T-helper 1 cell treated with Interleukin-12 subunit alpha and Interleukin-12 subunit beta and Interleukin-4 antibody, amounts not matched to agents 30 ng/mL and 1 ng/mL, for 36 hours (primary cell): Measurements from ENCODE around the gene DOCK4. TPM values are rescaled to one million over a fixed set of nuclear protein-coding genes. Genes with fewer than 3 reads are reported as not detected.

Source experiments
- intact Hi-C: fragments of 100-400 bp; cut with micrococcal nuclease; formaldehyde crosslinking; loops from one replicate; pipeline ENCODE4 v1.15.1; 2024
- total RNA-seq: library from RNA; stranded (reverse); gene quantifications from 2 replicates; pipeline ENCODE4 v1.2.3, GENCODE V29; 2022

The DOCK4 gene
- total RNA-seq, 1 donor from 2014 or later = 0.27 TPM

DNA sequence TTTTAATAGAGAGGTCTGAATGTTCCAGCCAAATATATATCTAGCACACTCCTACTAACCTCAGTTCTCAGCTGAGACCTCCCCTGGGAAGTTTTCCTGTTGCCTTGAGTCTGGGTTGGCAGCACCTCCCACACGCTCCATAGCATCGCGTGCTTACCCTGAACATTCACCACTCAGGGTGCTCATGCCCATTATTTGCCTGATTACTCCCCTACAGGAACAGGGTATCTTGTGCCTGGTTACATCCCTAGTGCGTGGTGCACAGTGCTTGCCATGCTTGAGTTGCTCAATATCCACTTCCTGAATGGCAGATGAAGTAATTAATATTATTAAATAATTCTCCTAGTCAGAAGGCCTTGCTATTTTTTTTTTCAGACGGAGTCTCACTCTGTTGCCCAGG lies 374.0 kb downstream of the DOCK4 start:
- intact Hi-C loops = no loop called here

DNA sequence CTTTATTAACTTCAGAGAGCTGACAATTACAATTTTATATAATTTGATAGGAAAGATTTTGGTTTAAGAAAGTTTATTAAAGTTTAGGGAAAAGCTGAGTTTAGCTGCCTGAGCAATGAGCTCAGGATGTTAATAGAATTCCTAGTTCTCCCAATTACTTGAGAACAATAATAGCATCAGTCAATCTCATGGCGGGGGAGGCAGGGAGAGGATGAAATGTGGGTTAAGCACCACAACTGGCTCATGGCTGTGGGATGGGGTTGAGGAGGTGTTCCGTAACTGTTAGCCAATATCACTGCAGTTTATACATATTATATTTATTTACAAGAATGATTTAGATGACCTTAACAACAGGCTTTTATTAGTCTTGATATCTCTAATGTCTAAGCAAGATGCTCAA lies 377.0 kb downstream of the DOCK4 start:
- intact Hi-C loops = no loop called here

DNA sequence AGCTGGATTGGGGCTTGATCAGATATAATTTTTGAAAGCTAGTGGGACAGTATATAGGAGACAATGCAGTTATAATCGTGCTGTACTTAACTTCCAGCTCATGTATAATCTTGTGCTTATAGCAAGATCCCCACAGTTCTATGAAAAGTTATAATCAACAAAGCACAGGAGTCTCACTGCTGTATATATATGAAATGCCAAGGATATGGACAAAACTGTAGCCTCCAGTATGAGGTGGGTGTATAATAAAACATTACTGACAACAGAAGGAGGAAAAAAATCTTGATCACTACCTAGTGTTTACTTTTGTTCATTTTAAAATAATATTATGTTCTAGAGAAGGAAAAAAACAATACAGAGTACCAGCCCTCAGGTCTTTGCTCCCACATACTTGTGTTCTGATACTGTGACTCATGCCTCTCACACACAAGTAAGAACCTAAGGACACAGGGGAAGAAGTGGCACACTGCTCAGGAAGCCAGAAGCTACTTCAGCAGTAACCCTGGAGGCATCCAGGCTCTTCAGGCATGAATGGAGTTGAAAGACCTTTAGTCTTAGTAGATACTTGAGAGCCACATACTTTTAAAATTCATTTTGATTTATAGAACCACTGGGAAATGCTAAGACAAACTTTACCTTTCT lies 378.2 kb downstream of the DOCK4 start:
- intact Hi-C loops = no loop called here

DNA sequence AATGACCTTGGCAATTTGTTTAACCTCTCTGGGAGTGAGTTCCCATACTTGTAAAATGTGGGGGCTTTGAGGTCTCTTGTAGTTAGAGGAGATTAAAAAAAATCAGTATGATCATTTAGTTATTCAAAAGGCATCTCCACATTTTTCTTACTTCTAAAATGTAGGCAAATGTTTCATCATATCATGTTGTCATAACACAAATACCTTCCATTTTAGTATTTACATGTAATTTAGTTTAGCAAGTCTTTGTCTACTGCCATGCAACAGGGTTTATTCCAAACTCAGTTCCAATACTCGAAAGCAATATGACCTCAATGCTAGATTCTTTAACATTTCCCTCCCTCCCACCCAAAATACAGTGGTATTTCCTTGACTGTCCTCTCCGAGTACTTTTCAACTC lies 381.2 kb downstream of the DOCK4 start:
- intact Hi-C loops = no loop called here

DNA sequence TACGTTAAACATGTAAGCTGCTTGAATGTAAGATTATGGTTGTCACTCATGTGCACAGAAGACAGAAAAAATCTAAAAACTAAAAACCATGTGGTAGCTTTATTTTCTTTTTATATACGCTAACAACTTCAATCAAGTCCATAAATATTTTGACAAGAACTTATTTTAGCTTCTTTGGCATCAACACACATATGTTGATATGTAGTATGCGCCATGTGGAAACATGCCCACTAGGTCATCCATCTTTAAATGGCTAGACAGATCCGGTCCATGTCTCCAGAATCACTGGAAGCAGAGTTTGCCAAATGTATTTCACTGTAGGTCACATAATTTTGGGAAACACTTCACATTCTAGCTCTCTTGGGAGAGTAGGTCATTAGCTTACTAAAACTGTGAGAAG lies 382.4 kb downstream of the DOCK4 start:
- intact Hi-C loops = no loop called here

DNA sequence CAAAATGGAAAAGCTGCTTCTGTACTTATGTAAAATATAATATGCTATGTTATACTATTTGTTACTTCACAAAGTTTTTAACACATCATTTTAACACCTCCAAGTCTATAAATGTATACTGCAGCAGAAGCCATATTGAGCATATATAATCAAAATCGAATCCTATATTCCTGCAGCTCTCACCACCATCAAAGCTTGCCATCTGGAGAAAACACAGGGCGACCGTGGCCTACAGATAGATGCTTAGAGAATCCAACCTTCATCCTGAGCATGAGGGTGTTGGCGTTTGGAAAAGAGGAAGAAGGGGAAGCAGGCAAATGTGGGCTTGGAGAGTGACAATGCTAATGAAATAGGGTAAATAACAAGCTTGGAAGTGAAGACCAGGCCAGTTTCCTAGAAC lies 385.2 kb downstream of the DOCK4 start:
- intact Hi-C loops = no loop called here

DNA sequence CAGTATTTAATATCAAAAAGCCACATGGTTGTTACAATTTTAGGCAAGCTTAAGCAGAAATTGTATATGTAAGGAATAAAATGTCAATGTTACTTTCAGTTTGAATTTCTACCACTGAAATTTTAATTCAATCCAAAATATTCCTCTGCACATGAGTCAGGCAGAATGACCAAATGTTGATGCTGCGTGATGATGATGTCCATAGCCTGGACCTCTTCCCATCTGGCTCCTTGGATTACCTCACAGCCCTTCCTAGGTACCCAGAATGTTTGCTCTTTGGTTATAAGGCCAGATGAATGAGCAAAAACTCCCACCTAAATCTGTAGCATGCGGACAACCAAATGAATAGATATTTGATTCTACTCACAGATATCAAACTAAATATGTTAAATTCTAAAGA lies 385.6 kb downstream of the DOCK4 start:
- intact Hi-C loops = no loop called here

DNA sequence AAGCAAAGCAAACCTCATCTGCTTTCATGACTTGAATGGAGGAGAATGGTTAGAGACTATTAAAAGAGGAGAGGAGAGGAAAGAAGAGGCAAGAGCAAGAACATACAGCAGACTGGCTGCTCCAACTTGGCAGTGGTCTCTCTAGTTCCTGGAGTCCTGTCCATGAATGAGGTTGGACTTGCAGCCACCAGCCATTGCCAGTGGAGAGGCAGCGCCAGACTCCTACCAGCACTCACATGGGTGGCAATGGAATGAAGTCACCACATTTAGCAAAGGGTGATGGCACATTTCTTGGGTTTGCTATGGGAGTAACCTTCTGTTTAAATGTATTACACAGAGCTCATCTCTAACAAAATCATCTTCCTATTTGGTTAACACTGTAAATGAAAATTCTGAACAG lies 386.1 kb downstream of the DOCK4 start:
- intact Hi-C loops = no loop called here

DNA sequence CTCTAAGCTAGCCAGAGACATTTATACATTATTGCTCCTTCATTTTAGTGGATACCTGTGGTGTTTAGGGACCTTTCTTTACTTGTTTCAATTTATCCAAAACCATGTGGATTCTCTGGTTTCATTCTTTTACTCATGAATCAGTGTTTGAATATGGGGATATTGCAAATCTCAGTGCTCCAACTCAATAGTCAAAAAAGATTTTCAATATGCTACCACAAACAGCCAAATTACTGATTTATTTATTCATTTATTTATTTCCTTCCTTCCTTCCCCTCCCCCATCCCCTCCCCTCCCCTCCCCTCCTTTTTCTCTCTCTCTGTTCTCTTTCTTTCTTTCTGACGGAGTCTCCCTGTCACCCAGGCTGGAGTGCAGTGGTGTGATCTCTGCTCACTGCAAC lies 390.8 kb downstream of the DOCK4 start:
- intact Hi-C loops = loop anchor here (5.0 kb wide), 1 partner anchor 1337 kb away; no protein-coding TSS in a partner anchor

DNA sequence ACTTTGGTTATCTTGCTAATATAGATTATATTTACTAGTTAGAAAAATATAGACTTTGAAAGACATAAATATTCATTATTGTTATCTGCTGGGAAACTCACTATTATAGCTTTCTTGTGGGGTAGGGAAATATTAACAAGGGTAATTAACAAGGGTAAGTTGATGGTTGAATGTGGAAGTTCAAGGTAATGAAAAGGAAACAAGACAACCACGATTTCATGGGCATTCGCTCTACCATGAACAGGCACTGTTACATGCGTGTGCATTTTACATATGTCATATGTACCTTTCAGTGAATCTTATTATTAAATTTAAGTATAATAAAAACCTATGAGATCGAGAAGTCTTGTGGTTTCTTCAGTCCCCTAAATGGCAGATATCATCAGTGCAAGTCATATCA lies 392.9 kb downstream of the DOCK4 start:
- intact Hi-C loops = no loop called here

DNA sequence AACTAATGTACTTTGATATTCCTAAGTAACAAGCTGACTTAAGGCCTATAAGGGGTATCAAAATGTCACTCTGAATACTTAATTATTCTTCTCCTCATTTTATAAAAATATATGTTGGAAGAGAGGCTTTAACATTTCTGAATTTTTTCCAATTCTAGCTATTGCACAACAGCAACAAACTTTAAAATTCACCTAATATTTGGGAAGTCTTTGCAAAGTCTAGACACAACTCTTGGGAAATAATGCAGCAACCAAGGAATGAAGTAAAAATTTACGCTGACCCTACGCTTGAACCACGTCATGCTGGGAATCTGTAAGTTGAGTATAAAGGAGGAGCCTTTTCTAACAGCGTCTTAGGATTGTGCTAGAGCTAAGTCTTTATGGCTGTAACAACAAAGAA lies 400.0 kb downstream of the DOCK4 start:
- intact Hi-C loops = no loop called here

DNA sequence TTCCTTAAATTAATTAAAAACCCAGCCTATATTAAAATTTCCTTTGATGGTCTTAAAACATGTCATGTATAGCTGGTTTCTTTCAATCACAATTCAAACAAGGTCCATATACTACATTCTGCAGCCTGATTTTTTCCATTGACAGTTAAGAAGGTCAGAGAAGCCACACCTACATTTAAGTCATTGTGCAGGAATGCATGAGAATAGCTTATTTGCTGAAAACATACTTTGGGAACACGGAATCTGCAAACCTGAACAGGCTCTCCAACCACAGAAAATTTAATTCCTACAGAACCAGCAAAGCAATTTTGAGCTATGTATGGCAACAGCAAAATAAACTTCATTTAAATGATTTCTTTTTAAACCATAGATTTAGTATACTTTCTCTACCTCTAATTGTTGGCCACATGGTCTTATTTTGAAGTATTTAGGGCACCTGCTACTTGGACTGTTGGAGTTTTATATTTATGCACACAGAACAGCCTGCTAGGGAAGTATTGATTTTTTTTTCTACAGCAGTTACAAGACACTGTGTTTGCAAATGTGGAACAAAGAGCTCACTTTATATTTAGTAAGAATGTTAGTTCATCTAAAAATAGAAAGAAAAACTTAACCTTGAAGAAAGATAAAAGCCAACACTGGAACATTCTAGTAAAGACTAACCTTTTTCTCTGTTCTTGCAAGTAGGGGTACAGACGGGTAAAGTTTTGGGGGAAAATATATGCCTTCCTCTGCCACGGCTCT lies 403.0 kb downstream of the DOCK4 start:
- intact Hi-C loops = no loop called here

DNA sequence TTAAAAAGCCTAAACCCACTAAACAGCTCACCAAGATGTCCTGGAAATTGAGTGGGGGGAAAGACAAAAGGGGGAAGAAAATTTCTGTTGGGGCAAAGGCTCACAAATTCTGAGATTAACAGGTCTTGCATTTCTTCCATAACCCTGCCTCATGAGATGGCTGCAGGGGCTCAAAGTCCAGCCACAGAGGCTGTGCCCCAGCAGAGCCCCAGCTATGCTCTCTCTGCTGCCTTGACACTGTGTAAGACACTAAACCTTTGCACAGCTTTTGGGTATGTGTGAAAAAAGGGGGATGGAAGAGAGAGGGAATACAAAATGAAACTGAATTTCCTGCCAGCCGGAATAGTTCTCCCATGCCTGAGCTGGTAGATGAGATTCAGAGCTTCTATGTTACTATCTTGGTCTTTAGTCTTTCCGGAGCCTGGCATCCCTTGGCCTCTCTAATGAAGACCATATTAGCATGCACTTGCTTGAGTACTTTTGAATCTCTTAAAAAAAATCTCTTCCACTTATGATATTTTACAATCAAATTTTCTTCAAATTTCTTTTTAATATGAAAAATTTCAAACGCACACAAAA lies 403.9 kb downstream of the DOCK4 start:
- intact Hi-C loops = no loop called here

DNA sequence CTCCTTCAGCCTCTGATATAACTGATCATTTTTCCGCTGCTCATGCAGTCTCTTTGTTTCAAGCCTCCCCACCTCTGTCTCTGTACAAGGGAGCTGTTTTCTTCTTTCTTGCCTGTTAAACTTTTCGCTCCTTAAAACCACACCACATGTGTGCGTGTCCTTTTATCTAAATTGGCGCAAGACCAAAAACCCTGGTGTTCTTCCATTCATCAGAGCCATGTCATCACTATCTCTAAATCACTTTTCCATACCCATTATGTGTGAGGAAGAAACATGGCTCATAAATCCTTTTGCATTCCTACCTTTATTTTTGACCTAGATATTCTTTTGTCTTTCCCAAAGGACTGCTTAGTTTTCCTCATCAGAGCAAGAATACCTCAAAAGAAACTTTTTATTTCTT lies 404.9 kb downstream of the DOCK4 start:
- intact Hi-C loops = no loop called here

DNA sequence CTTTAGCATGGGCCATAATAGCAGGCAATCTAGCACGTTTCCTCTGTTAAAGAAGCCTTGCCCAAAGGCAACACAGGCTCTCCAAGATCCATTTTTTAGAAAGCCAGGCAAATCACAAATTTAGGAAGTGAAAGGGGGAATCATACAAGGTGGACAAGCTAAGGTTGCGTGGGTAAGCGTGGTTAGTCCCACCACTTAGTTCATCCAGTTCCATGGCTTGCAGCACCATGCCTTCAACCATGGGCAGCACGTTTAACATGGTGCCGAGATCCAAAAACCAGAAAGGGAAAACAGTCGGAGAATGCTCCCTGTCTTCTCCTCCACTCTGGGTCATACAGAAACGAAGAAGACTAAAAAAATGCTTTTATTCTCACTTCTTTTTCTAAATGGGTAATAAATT lies 409.5 kb downstream of the DOCK4 start:
- intact Hi-C loops = no loop called here

DNA sequence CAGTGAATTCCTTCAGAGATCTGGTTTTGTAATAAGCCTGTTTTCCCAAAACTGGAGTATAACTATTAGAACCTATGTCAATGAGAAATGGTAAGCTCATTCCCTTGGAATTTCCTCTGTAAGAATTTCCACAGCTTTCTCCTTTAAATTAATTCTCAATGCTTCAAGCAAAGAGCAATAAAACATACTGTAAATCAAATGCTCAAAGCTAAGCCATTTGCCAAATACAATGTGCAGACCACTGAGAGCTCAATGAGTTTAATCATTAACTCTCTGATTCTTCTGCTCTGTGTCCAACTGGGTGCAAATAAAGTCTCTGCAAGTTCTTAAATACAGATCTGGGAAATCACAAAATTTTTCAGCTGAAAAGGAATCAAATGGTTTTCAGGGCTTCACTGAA lies 416.3 kb downstream of the DOCK4 start:
- intact Hi-C loops = no loop called here

DNA sequence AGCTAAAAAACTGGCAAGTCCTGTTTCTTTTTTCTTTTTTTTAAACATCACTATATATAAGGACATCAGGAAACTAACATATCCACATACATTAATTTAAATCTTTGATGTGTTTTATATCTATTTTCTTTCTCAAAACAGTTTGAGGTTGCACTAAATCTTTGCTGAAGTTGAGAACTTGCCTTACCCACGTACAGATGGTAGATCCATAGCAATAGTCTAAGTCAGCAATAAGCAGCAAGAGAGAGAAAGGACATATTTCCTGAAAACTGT lies 417.2 kb downstream of the DOCK4 start:
- intact Hi-C loops = no loop called here

DNA sequence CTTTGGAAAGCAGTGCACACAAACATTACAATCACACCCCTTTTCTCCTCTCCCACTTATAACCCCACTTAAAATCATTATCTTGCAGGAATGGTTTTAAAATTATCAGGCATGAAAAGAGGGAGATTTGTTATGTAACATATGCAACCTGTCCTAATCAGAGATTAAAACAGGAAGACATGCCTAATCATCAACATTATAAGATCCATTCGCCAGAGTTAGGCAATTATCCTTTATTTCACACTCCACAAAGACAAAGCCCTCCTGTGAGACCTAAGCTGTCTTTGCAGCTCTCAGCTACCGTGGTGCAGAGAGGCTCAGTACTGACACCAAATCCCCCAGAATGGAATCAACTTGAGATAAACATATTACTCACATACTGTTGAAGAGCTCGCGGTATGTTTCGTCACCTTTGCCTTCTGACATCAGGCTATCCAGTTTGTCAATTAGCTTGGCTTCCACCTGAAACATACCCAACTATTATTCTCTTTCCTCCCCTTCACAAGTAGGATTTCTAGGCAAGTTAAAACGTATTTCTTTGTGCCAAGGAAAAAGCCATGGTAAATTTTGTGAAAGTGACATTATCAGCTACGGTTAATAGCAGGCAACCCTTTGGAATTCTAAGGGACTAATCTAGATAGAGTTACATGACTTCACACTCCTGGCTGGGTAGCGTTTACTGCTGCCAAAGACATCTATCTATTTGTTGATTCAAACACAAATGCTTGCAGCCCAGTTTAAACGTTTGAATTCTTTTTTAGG lies 417.7 kb downstream of the DOCK4 start:
- intact Hi-C loops = no loop called here

DNA sequence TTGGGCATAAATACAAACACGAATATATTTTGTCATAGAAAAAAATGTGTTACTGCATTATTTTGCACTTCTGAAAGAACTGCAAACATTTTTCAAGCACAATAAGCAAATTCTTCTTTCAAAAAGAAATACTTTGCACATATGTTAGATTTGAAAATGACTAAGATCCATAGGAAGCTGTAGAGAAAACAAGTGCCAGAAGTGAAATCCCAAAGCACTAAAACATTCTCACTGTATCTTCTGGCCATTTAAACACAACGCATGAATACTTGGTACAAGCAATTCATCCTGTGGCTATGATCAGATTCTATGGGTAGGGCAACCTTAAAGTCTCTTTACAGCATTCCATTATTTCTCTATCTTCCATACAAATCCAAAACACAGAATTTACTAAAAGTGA lies 418.5 kb downstream of the DOCK4 start:
- intact Hi-C loops = no loop called here

DNA sequence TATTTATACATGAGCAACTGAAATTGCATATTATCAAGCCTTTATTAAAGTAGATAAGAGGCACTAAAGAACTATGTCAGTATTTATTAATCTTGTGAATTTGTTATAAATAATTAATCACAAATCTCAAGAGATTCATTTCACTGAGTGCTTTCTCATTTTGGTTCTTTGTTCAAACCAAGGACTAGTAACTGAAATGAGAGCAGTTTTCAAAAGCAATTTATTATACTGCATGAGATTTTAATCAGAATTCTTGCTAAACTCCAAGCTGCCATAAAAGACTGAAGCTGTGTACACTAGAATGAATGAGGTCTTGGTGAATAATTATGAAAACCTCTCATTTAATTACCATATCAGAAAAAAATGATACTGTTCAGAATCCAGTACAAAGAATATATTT lies 419.1 kb downstream of the DOCK4 start:
- intact Hi-C loops = no loop called here

DNA sequence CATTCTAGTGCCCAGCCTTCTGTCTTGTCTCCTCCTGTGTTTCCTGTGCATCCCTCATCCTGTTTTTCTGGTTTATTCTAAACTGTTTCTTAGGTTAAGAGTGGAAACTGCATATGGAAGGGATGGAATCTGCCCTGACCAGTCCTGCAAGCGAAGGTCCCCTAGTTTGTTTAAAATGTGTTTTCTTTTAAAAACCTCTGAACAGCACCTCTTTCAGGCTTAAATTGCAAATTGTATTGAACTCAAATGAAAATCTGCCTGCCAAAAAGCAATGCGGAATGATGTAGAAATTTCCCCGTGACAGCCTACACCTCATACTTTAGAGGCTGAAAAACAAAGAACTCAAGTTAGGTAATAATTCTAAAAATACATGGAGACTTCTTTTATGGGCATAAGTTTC lies 421.1 kb downstream of the DOCK4 start:
- intact Hi-C loops = no loop called here

DNA sequence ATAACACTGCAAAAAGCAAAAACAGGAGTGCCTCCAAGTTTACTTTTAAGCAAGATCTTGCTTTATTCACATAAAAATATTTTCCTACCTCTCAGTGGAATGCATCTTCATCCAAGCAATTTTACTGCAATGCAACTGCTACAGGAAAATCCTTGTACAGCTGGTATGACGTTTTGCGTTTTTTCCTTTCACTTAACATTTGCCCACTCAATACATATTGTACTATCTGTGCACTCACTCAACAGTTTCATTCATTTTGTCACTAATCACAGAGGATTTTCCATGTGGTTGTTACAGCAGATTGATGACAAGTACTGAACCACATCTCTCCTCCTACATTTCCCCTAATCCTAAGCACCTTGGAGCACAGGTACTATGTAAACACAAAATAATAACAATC lies 421.9 kb downstream of the DOCK4 start:
- intact Hi-C loops = no loop called here
